Natural killer cell treated with Interleukin-12 subunit alpha and Interleukin-12 subunit beta and Interleukin-15 and Interleukin-18, amount 100 ng/mL, for 72 hours (primary cell): ENCODE results near the gene NUP58. TPM values are rescaled to one million over a fixed set of nuclear protein-coding genes. Genes with fewer than 3 reads are reported as not detected.
"Not testable (repeated sequence)": the region's sequence is repeated elsewhere in the genome, so short reads cannot be mapped to it uniquely, and the experiment has no call there.

Source experiments
- ATAC-seq, 2 donors: fragments of 150-1000 bp; cut with Tn5 transposase in 1 of 2; sonication (Bioruptor Pico), chemical (Tn5 transposase) in 1 of 2; 2 replicates each; pipeline ENCODE4 v1.10.0; 2021
- DNase-seq: peaks from one replicate; pipeline ENCODE4 v3.0.0; 2022; ENCODE audit warnings: low spot score
- H3K27ac Mint-ChIP-seq, 2 donors: 1 replicate in 1 of 2; 2 replicates in 1 of 2; pipeline ENCODE4 v1.8.0; 2022; ENCODE audit warnings: mixed read lengths in 2 of 2, mild to moderate bottlenecking in 1 of 2, moderate library complexity in 1 of 2
- H3K27me3 Mint-ChIP-seq, 2 donors: 1 replicate in 1 of 2; 2 replicates in 1 of 2; pipeline ENCODE4 v1.8.0; 2022; ENCODE audit warnings: mixed read lengths in 2 of 2
- H3K36me3 Mint-ChIP-seq: one replicate; pipeline ENCODE4 v1.8.0; 2022; ENCODE audit warnings: mixed read lengths
- H3K4me1 Mint-ChIP-seq, 2 donors: 1 replicate in 1 of 2; 2 replicates in 1 of 2; pipeline ENCODE4 v1.8.0; 2022; ENCODE audit warnings: low read depth in 2 of 2, mixed read lengths in 2 of 2, mild to moderate bottlenecking in 1 of 2
- H3K4me3 Mint-ChIP-seq: one replicate; pipeline ENCODE4 v1.8.0; 2022; ENCODE audit warnings: mixed read lengths
- H3K9me3 Mint-ChIP-seq: 2 replicates; pipeline ENCODE4 v1.8.0; 2022; ENCODE audit warnings: mixed read lengths
- total RNA-seq, 2 donors: library from RNA; stranded (reverse); gene quantifications; one replicate each; pipeline ENCODE4 v1.2.3, GENCODE V29; 2022

Gene NUP58
- total RNA-seq, 2 donors from 2014 or later = 120 to 163 TPM

DNA sequence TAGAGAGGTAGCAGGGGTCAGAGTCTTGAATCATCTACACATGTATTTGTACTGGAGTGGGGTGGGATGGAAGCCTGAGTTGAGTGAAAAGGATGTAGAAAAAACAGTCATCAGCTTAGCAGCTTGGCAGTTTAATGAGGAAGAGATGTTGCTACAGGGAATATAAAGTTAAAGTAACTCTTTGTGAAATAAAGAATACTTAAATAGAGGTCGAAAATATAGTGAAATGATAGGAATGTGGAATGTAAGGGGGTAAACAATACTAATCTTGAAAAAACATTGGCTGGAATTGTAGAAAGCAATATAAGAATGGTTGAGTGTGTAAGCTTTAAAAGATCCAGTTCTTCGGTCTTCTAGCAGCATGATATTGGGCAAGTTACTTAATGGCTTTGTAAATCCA lies 22.7 kb downstream of the NUP58 start:
- no peak overlapping the region for H3K4me3 Mint-ChIP-seq
- ATAC-seq = no peak
- no peak for DNase-seq
- no peaks in the 10 kb centered on the region for H3K4me1 Mint-ChIP-seq
- H3K36me3 Mint-ChIP-seq = peaks cover 12% of the 10 kb centered on the region
- H3K9me3 Mint-ChIP-seq = no peaks in the 10 kb centered on the region
- H3K27ac Mint-ChIP-seq = peak overlapping the region in 1 of 2 donors; percentile 5
- no peaks in the 10 kb centered on the region for H3K27me3 Mint-ChIP-seq

DNA sequence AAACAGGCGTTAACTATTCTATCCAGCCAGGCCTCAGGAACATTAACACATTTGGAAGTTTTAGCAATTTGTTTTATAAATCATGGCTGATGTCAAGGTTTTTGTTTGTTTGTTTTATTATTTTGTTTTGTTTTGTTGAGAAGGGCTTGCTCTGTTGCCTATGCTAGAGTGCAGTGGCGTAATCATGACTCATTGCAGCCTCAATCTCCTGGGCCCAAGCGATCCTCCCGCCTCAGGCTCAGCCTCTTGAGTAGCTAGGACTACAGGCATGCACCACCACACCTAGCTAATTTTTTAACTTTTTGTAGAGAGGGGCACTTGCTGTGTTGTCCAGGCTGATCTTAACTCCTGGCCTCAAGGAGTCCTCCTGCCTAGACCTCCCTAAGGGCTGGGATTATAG lies 28.3 kb downstream of the NUP58 start:
- no peak overlapping the region for H3K4me3 Mint-ChIP-seq
- H3K27me3 Mint-ChIP-seq = no peaks in the 10 kb centered on the region
- H3K4me1 Mint-ChIP-seq = no peaks in the 10 kb centered on the region
- H3K36me3 Mint-ChIP-seq = peaks cover 16% of the 10 kb centered on the region
- H3K9me3 Mint-ChIP-seq = no peaks in the 10 kb centered on the region
- no peak for ATAC-seq
- no peak for DNase-seq
- H3K27ac Mint-ChIP-seq = no peak overlapping the region

DNA sequence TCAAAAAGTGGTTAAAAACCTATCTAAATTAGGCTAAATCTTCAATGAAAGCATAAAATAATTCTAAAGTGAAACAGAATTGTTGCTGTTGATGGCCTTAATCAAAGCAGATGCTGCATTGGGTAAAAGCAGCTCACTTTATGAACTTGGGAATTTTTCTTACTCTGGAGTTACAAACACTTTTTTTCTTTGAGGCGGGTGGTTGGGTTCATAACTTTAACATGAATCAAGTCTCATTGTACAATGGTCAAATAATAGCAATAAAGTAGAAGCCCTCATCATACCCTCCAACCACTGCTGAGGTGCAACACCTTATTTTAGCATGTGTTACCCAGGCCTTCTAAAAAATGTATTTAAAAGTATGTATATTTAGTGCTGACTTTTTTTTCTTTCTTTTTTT lies 29.1 kb downstream of the NUP58 start:
- ATAC-seq (no peak), DNase-seq (no peak)
- Mint-ChIP-seq H3K4me1 (no peaks in the 10 kb centered on the region), H3K4me3 (no peak overlapping the region), H3K27me3 (no peaks in the 10 kb centered on the region), H3K9me3 (no peaks in the 10 kb centered on the region), H3K36me3 (peaks cover 16% of the 10 kb centered on the region), H3K27ac (no peak overlapping the region)

DNA sequence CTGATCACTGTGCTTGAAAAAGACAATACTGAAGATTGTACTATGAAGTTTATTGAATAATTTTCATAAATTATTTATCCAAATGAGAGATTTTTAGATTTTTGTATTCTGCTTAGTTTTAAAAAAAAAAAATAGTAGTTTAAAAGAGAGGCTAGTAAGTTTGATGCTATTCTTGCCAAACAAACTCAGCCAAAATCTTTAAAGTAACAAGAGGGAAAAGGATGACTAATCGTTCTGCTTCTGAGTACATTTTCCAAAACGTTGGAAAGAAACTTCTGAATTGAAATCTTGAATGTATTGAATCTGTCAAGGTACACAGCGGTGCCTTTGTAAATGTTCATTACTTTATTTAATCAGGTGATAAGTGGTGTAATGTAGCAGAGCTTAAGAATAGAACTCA lies 34.4 kb downstream of the NUP58 start:
- ATAC-seq = no peak
- Mint-ChIP-seq H3K4me1 (no peaks in the 10 kb centered on the region), H3K36me3 (peaks cover 11% of the 10 kb centered on the region), H3K27ac (no peak overlapping the region), H3K9me3 (no peaks in the 10 kb centered on the region), H3K27me3 (no peaks in the 10 kb centered on the region), H3K4me3 (no peak overlapping the region)
- no peak for DNase-seq

DNA sequence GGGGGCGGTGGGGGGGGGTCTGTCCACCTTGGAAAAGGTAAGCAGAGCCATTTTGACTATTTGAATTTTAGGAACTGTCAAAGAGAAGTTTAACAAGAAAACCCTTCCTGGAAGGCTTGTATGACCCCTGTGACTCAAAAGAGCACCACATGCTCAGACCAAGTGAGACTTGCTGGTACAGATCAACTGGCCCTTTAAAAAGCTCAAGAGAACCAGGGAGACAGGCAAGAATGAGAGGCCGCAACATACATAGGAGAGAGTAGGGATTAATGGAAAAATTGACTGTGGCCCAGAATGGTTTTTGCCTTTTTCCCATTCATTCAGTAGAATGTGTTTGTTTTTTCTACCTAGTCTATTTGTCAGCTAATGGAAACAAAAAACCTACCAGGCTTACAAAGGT lies 44.2 kb downstream of the NUP58 start:
- no peak overlapping the region for H3K27ac Mint-ChIP-seq
- ATAC-seq = no peak

DNA sequence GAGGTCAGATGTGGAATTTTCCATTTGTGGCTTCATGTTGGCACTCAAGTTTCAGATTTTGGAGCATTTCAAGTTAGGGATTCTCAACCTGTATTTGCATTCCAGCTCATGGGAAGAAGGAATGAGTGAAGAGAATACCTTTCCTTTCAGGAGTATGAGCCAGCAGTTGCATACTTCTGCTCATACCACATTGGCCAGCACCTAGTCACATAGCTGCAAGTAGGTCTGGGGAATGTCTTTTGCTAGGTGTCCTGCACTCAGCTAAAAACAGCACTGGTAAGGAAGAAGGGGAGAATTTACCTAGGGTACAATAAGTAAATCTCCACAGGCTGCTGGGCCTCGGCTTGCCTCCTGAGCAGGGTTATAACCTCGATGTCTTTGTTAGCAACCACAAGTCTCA lies 45.7 kb downstream of the NUP58 start:
- DNase-seq = no peak
- H3K4me3 Mint-ChIP-seq = no peak overlapping the region
- no peak for ATAC-seq
- peaks cover 0 to 3% of the 10 kb centered on the region in 2 donors for H3K4me1 Mint-ChIP-seq
- no peaks in the 10 kb centered on the region for H3K9me3 Mint-ChIP-seq
- H3K36me3 Mint-ChIP-seq = no peaks in the 10 kb centered on the region
- peaks cover under 1 to 2% of the 10 kb centered on the region in 2 donors for H3K27me3 Mint-ChIP-seq
- H3K27ac Mint-ChIP-seq = no peak overlapping the region

More for the DNA sequence above, 44.2 kb downstream of the NUP58 start:
- Mint-ChIP-seq H3K36me3 (no peaks in the 10 kb centered on the region), H3K4me1 (peaks cover 0 to 3% of the 10 kb centered on the region in 2 donors), H3K27me3 (no peaks in the 10 kb centered on the region), H3K9me3 (no peaks in the 10 kb centered on the region), H3K4me3 (no peak overlapping the region)
- DNase-seq = no peak

DNA sequence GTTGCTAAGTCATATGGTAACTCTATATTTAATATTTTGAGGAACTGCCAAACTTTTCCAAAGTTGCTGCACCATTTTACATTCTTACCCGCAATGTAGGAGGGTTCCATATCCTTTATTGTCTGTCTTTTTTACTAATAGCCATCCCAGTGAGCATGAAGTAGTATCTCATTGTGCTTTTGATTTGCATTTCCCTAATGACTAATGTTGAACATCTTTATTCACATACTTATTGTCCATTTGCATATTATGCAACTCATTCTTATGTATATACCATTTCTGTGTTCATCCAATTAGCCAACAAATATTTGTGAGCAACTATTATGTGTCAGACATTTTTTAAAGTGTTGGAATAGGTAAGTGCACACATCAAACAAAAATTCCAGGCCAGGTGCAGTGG lies 50.0 kb downstream of the NUP58 start:
- H3K4me1 Mint-ChIP-seq = no peaks in the 10 kb centered on the region
- H3K27ac Mint-ChIP-seq = no peak overlapping the region
- no peak overlapping the region for H3K4me3 Mint-ChIP-seq
- H3K36me3 Mint-ChIP-seq = no peaks in the 10 kb centered on the region
- ATAC-seq (no peak), DNase-seq (no peak)
- H3K9me3 Mint-ChIP-seq = no peaks in the 10 kb centered on the region
- H3K27me3 Mint-ChIP-seq = peaks cover 19 to 26% of the 10 kb centered on the region in 2 donors

DNA sequence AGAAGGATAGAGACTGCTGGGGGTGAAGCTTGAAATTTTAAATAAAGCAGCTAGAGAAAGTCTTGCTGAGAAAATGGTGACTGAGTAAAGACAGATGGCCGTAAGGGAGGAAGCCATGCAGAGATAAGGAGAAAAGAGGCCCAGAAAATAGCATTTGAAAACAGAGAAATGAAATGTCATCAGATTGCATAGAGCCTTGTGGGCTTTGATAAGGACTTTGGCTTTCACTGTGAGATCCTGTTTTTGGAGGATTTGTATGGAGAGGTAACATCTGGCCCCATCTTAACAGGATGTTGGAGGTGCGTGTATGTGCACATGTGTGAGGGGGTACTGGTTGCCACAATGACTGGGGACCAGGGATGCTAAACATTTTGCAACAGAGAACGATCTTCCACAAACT lies 50.8 kb downstream of the NUP58 start:
- H3K36me3 Mint-ChIP-seq = no peaks in the 10 kb centered on the region
- no peak overlapping the region for H3K4me3 Mint-ChIP-seq
- peaks cover 20 to 26% of the 10 kb centered on the region in 2 donors for H3K27me3 Mint-ChIP-seq
- H3K4me1 Mint-ChIP-seq = no peaks in the 10 kb centered on the region
- DNase-seq (no peak), ATAC-seq (no peak)
- H3K9me3 Mint-ChIP-seq = no peaks in the 10 kb centered on the region
- no peak overlapping the region for H3K27ac Mint-ChIP-seq

DNA sequence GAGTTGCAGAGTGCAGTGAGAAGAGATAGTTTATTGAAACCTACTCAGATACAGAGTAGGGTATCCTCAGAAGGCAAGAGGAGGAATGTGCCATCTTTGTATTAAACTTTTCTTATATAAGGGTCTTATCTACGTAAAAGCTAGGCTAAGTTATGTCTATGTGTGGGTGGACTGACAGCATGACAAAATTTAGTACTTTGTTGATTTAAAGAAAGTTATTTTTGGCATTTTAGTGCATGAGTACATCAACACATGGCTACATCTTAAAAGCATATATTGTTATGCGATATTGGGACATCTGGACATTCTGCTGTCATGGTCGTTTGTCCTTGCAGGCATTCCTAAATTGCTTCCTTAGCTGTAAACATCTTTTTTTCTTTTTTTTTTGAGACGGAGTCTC lies 51.4 kb downstream of the NUP58 start:
- Mint-ChIP-seq H3K27me3 (peaks cover 20 to 27% of the 10 kb centered on the region in 2 donors), H3K27ac (no peak overlapping the region), H3K4me1 (no peaks in the 10 kb centered on the region), H3K36me3 (no peaks in the 10 kb centered on the region), H3K9me3 (no peaks in the 10 kb centered on the region), H3K4me3 (no peak overlapping the region)
- no peak for DNase-seq
- no peak for ATAC-seq

DNA sequence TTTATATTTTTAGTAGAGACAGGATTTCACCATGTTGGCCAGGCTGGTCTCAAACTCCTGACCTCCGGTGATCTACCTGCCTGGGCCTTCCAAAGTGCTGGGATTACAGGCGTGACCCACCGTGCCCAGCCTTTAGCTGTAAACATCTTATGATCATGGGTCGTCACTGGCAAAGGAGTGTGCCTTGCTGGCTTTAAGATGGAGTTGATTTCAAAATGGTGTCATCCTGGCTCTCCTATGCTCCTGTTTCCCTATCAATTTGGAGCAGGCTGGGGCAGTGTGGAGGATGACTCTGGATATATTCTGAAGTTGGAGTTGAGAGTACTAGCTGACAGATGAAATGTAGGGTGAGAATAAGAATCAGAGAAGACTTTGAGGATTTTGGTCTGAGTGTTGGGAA lies 51.9 kb downstream of the NUP58 start:
- Mint-ChIP-seq H3K9me3 (no peaks in the 10 kb centered on the region), H3K36me3 (no peaks in the 10 kb centered on the region), H3K27ac (no peak overlapping the region), H3K4me1 (no peaks in the 10 kb centered on the region), H3K27me3 (peaks cover 20 to 33% of the 10 kb centered on the region in 2 donors), H3K4me3 (no peak overlapping the region)
- ATAC-seq = no peak
- DNase-seq = no peak

DNA sequence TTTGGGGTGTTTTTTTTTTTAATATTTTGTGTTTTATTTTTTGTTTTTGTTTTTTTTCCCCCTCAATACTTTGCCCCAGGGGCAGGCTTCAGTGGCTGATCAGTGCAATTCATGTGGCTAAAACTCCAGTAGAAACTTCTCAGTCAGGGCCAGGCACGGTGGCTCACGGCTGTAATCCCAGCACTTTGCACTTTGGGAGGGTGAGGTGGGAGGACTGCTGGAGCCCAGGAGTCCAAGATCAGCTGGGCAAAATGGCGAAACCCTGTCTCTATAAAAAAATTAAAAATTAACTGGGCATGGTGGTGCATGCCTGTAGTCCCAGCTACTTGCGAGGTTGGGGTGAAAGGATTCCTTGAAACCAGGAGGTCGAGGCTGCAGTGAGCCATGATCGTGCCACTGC lies 53.0 kb downstream of the NUP58 start:
- Mint-ChIP-seq H3K36me3 (no peaks in the 10 kb centered on the region), H3K4me1 (no peaks in the 10 kb centered on the region), H3K27me3 (peaks cover 20 to 35% of the 10 kb centered on the region in 2 donors), H3K9me3 (no peaks in the 10 kb centered on the region), H3K4me3 (no peak overlapping the region), H3K27ac (no peak overlapping the region)
- DNase-seq (no peak), ATAC-seq (no peak)

DNA sequence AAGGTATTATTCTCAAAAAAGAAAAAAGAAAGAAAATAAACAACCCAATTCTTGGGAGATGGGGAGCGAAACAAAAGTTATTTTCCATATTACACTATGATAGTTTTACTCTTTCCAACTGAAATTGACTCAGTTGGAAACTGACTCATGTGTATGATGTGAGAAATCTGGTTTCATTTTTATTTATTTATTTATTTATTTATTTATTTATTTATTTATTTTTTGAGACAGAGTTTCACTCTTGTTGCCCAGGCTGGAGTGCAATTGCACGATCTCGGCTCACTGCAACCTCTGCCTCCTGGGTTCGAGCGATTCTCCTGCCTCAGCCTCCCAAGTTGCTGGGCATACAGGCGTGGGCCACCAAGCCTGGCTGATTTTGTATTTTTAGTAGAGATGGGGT lies 59.0 kb downstream of the NUP58 start:
- H3K36me3 Mint-ChIP-seq, H3K4me1 Mint-ChIP-seq, DNase-seq, ATAC-seq, H3K9me3 Mint-ChIP-seq, H3K4me3 Mint-ChIP-seq, H3K27ac Mint-ChIP-seq: not testable (repeated sequence)
- H3K27me3 Mint-ChIP-seq = peaks cover 14 to 15% of the 10 kb centered on the region in 2 donors

DNA sequence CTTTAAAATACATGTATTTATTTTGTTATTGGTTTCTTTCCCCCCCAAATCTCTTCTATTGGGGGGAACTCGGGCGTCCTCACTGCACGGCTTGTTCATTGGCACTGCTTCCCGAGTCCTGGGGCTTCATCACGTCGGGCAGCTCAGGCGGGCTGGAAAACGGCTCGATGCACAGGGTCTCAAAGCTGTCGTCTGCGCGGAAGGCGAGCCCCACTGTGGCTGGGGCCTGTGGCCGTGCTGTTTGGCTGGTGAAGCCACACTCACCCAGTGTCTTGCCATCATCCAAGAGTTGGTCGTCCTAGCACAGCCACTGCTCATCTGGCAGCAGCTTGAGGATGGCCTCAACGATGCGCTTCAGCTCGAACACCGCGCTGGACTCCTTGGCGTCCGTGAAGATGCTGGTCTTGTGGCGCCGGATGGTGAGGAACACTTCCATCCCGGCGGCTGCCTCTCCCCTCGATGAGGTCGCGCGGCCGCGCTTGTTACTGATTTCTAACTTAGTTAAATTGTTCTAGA lies 64.4 kb downstream of the NUP58 start:
- H3K36me3 Mint-ChIP-seq = no peaks in the 10 kb centered on the region
- no peak for DNase-seq

DNA sequence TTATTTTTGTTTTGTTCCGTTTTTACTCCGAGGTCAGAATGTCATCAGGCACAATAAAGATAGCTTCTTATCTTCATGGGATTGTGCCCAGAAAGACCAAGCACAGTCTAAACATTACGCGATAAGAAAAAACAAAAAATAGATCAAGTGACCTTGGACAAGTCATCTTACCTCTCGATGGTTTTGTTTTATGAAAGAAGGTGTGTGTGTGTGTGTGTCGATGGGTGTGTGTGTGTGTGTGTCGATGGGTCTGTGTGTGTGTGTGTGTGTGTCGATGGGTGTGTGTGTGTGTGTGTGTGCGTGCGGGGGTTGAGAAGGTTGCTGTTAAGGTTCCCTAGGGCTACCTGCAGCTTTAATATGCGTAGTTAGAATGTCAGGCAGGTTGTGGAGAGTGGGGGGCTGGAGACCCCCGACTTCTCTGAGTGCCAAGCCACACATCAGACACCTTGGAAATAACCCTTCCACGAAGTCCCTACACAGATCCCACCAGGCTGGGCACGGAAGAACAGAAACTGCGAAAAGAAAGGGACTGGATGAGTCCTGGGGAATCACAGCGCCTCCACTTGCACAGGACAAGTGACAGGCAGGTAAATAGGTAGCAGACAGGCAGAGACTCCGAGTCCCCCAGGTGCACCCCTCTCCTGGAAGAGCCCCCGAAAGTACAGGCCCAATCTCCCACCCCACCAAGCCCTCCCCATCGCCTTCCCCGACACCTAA lies 69.9 kb downstream of the NUP58 start:
- Mint-ChIP-seq H3K27ac (no peak overlapping the region), H3K4me1 (peaks cover 0 to 4% of the 10 kb centered on the region in 2 donors), H3K27me3 (peaks cover 51 to 61% of the 10 kb centered on the region in 2 donors), H3K9me3 (no peaks in the 10 kb centered on the region), H3K36me3 (no peaks in the 10 kb centered on the region), H3K4me3 (peak overlapping the region; percentile 18)
- ATAC-seq (no peak), DNase-seq (no peak)

More for the DNA sequence above, 64.4 kb downstream of the NUP58 start:
- ATAC-seq = no peak
- H3K9me3 Mint-ChIP-seq = no peaks in the 10 kb centered on the region
- peaks cover 23 to 30% of the 10 kb centered on the region in 2 donors for H3K27me3 Mint-ChIP-seq
- H3K4me1 Mint-ChIP-seq = no peaks in the 10 kb centered on the region
- H3K4me3 Mint-ChIP-seq = no peak overlapping the region
- no peak overlapping the region for H3K27ac Mint-ChIP-seq

DNA sequence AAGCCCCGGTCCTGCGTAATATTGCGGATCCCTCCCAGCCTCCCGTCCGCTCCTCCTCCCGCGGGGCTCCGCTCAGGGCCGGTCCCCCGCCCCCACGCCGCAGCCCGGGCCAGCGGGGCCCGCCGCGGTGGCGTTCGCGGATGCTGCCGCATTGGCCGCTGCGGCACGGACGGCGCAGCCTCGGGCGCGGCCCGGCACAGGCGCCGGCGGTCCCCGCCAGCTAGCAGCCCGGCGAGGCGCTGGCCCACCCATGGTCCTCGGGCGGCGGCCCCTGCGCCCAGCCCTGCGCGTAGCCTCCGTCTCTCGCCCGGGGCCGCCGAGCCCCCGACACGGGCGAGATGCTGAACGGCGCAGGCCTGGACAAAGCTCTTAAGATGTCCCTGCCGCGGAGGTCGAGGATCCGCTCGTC lies 70.5 kb downstream of the NUP58 start, which contains the start of gene ATP8A2:
Gene ATP8A2 (plus strand): TSS at position 100 of the 409 bp plus-strand sequence. CDS start 239 bp downstream, at position 339.
- Mint-ChIP-seq H3K27ac (no peak within 1 kb of the TSS), H3K9me3 (no peaks in the 10 kb centered on the region), H3K4me1 (peaks cover 0 to 4% of the 10 kb centered on the region in 2 donors), H3K36me3 (no peaks in the 10 kb centered on the region), H3K27me3 (peaks cover 51 to 61% of the 10 kb centered on the region in 2 donors), H3K4me3 (peak within 1 kb of the TSS; percentile 18)
- DNase-seq = no peak
- peak in 1 of 2 donors; percentile 40 for ATAC-seq
